Right renal pelvis (tissue), 4 donors: ENCODE results near the gene GPD2. TPM values are rescaled to one million over a fixed set of nuclear protein-coding genes. Genes with fewer than 3 reads are reported as not detected.
"Not testable (repeated sequence)": the region's sequence is repeated elsewhere in the genome, so short reads cannot be mapped to it uniquely, and the experiment has no call there.

ENCODE experiments used
- DNase-seq, 4 donors: peaks; one replicate each; pipeline ENCODE4 v3.0.0-alpha.2; 2013; ENCODE audit warnings: low read depth in 4 of 4, low spot score in 3 of 4, missing footprints in 1 of 4
- polyA plus RNA-seq, 4 donors: library from polyadenylated mRNA; unstranded; fragments of 120-200 nt; gene quantifications; one replicate each; pipeline ENCODE4 v1.2.1, GENCODE V29; 2013; ENCODE audit not compliant: insufficient read length in 4 of 4

The GPD2 gene
- polyA plus RNA-seq, 4 donors, result 19.5 to 25.5 (median 22.8) TPM

GRCh38 chr2:156574112-156574511 lies 137.9 kb downstream of the GPD2 start:
- no peak for DNase-seq

GRCh38 chr2:156576005-156576404 lies 139.8 kb downstream of the GPD2 start:
- no peak for DNase-seq

- no peak for DNase-seq
Measured at GRCh38 chr2:156580501-156580900, 144.3 kb downstream of the GPD2 start.

- no peak for DNase-seq
Measured at GRCh38 chr2:156581280-156581679, 145.1 kb downstream of the GPD2 start.

GRCh38 chr2:156585457-156585856 lies 149.3 kb downstream of the GPD2 start:
- no peak for DNase-seq

GRCh38 chr2:156586621-156587020 lies 150.4 kb downstream of the GPD2 start:
- DNase-seq, result no peak

GRCh38 chr2:156589381-156590079 lies 153.4 kb downstream of the GPD2 start:
- DNase-seq, result peak in 3 of 4 donors; percentile 7 to 26 (median 22)

- DNase-seq, result no peak
Measured at GRCh38 chr2:156590085-156590739, 154.0 kb downstream of the GPD2 start.

GRCh38 chr2:156592809-156593593 lies 156.8 kb downstream of the GPD2 start:
- no peak for DNase-seq

- no peak for DNase-seq
Measured at GRCh38 chr2:156593594-156593921, 157.4 kb downstream of the GPD2 start.

- DNase-seq, result no peak
Measured at GRCh38 chr2:156598563-156598962, 162.4 kb downstream of the GPD2 start.

GRCh38 chr2:156600196-156600595 lies 164.0 kb downstream of the GPD2 start:
- no peak for DNase-seq

GRCh38 chr2:156601855-156602551 lies 165.8 kb downstream of the GPD2 start:
- DNase-seq, result no peak

GRCh38 chr2:156602552-156602933 lies 166.4 kb downstream of the GPD2 start:
- DNase-seq, result no peak

- DNase-seq, result no peak
Measured at GRCh38 chr2:156615836-156616322, 179.7 kb downstream of the GPD2 start.

GRCh38 chr2:156618071-156618470 lies 181.9 kb downstream of the GPD2 start:
- DNase-seq, result not testable (repeated sequence)

- no peak for DNase-seq
Measured at GRCh38 chr2:156619021-156619539, 182.9 kb downstream of the GPD2 start.

GRCh38 chr2:156622491-156622890 lies 186.3 kb downstream of the GPD2 start:
- DNase-seq, result no peak

GRCh38 chr2:156625360-156626170 lies 189.4 kb downstream of the GPD2 start:
- no peak for DNase-seq

- DNase-seq, result no peak
Measured at GRCh38 chr2:156626931-156627330, 190.8 kb downstream of the GPD2 start.
